Measurements from ENCODE around the gene RFNG. TPM values are rescaled to one million over a fixed set of nuclear protein-coding genes. Genes with fewer than 3 reads are reported as not detected.

Gene RFNG
- total and polyA plus RNA-seq, 12 donors = 21.2 to 78.0 (median 47.4) TPM

- H3K9me3 ChIP-seq (replicated peaks in 1 of 3) = no peaks in the 10 kb centered on the region
- TF ChIP-seq, protein P1, sequence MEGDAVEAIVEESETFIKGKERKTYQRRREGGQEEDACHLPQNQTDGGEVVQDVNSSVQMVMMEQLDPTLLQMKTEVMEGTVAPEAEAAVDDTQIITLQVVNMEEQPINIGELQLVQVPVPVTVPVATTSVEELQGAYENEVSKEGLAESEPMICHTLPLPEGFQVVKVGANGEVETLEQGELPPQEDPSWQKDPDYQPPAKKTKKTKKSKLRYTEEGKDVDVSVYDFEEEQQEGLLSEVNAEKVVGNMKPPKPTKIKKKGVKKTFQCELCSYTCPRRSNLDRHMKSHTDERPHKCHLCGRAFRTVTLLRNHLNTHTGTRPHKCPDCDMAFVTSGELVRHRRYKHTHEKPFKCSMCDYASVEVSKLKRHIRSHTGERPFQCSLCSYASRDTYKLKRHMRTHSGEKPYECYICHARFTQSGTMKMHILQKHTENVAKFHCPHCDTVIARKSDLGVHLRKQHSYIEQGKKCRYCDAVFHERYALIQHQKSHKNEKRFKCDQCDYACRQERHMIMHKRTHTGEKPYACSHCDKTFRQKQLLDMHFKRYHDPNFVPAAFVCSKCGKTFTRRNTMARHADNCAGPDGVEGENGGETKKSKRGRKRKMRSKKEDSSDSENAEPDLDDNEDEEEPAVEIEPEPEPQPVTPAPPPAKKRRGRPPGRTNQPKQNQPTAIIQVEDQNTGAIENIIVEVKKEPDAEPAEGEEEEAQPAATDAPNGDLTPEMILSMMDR (IDR thresholded peaks at IDR 0.05) = no peak
- no peak for TF ChIP-seq POLR2A (IDR thresholded peaks at IDR 0.05)
- no peaks in the 10 kb centered on the region for H3K36me3 ChIP-seq (replicated peaks in 1 of 2)
- peak overlapping the region in 3 of 4 donors; percentile 28 to 69 (median 55) for H3K4me3 ChIP-seq
- DNase-seq = no peak
- intact Hi-C loops (cut with DNase I) = loop anchor here in 1 of 2 donors (10.0 kb wide), 1 partner anchor 278 kb away; the partner anchor contains the start of gene CD7
- no peaks in the 10 kb centered on the region for H3K27me3 ChIP-seq
- H3K4me1 ChIP-seq (replicated peaks in 1 of 2) = peaks cover 14 to 19% of the 10 kb centered on the region in 2 donors
- peak overlapping the region; percentile 90 to 99 (median 93) for H3K27ac ChIP-seq
- WGBS, 4 donors = 39 to 78% (median 42%) methylated on average over 9 to 23 of the region's 23 CpGs
These were observed 14.9 kb downstream of the RFNG start for GRCh38 chr17:82036634-82037091.

DNA sequence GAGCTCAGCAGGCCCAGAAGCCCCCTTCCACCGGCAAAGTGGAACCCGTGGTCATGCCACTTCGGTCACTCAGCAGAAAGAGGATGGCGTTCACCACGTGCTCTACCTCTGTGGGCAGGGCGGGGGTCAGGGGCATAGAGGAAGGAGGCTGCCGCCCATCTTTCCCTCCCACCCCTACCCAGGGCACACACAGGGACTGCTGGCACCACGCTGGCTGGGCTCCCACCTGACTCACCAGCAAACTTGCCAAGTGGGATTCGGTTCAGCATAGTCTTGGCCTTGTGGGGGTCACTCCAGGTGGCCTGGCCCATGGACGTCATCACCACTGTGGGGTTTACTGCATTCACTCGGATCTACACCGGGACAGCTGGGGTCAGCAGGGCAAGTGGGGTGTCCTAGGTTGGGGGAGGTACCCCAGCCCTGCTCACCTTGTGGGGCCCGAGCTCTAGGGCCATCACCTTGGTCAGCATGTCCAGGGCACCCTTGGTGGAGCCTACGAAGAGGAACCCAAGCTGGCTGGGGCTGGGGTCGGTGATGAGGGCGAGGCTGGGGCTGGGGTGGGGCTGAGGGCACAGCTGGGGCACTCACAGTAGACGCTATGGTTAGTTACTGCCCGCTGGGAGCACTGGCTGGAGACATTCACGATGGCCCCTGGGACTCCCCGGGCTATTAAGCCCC, 15.5 kb downstream of the RFNG start:
- WGBS, 4 donors = 76 to 87% (median 81%) methylated on average over 5 to 20 of the region's 20 CpGs
- Histone ChIP-seq H3K27ac (peak overlapping the region in 1 of 5 donors; percentile 99), H3K36me3 (replicated peaks in 1 of 2) (no peaks in the 10 kb centered on the region), H3K9me3 (replicated peaks in 1 of 3) (no peaks in the 10 kb centered on the region), H3K27me3 (no peaks in the 10 kb centered on the region), H3K4me1 (replicated peaks in 1 of 2) (peaks cover 14 to 19% of the 10 kb centered on the region in 2 donors), H3K4me3 (peak overlapping the region in 1 of 4 donors; percentile 69)
- DNase-seq = peak in 3 of 7 donors; percentile 50 to 68 (median 65)
- intact Hi-C loops (cut with DNase I) = loop anchor here in 1 of 2 donors (10.0 kb wide), 1 partner anchor 279 kb away; the partner anchor contains the start of gene CD7
- TF ChIP-seq POLR2A (IDR thresholded peaks at IDR 0.05) = no peak
- TF ChIP-seq, protein P1 (IDR thresholded peaks at IDR 0.05) = no peak

DNA sequence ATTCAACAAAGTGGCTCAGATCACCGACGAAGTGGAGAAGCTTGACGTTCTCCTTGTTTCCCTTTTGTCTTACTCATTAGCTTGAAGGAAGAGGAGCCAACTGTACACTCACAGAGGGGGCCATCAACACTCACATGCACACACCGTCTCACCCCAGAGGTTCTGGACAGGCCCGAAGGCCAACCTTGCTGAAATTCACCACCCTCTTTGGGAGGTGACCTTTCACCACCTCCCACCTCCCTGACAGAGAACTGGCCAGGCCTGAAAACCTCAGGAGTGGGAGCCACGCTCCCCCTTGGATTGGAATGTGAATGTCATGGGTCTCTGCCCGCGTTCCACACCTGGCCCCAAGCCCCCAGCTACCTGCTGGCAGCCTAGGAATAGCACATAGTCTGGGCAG, 16.1 kb downstream of the RFNG start:
- Histone ChIP-seq H3K4me1 (replicated peaks in 1 of 2) (peaks cover 14 to 19% of the 10 kb centered on the region in 2 donors), H3K4me3 (no peak overlapping the region), H3K27me3 (no peaks in the 10 kb centered on the region), H3K36me3 (replicated peaks in 1 of 2) (no peaks in the 10 kb centered on the region), H3K27ac (no peak overlapping the region), H3K9me3 (replicated peaks in 1 of 3) (no peaks in the 10 kb centered on the region)
- WGBS, 4 donors = 89 to 98% (median 95%) methylated on average over 5 to 8 of the region's 8 CpGs
- TF ChIP-seq, protein P1 (IDR thresholded peaks at IDR 0.05) = no peak
- TF ChIP-seq POLR2A (IDR thresholded peaks at IDR 0.05) = no peak
- no peak for DNase-seq
- intact Hi-C loops (cut with DNase I) = loop anchor here in 1 of 2 donors (10.0 kb wide), 1 partner anchor 279 kb away; the partner anchor contains the start of gene CD7

DNA sequence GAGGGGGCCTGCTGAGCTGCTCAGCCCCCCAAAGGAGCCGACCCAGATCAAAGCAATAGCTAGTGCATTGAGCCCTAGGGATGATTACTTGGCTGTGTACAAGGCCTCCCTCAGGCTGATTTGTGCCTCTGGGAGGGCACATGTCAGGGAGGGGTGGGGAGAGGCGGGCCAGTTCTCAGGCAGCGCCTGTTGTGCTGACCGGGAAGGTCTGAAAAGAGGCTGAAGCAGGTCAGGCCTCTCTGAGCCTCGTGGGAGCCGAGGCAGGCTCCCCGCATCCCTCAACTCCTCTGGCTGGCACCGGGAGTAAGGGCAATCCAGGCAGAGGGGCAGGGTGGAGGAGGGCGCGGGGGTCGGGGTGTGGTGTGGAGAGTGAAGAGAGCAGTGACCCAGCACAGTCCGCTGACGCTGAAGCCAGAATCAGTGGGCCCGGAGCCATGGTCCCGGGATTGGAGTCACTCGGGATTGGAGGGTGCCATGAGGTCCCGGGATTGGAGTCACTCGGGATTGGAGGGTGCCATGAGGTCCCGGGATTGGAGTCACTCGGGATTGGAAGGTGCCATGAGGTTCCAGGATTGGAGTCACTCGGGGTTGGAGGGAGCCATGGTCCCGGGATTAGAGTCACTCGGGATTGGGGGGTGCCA, 17.1 kb downstream of the RFNG start:
- H3K27ac ChIP-seq = no peak overlapping the region
- peaks cover 14 to 24% of the 10 kb centered on the region in 2 donors for H3K4me1 ChIP-seq (replicated peaks in 1 of 2)

More for the DNA sequence above, 17.1 kb downstream of the RFNG start:
- intact Hi-C loops (cut with DNase I) = loop anchor here in 1 of 2 donors (10.0 kb wide), 1 partner anchor 280 kb away; the partner anchor contains the start of gene CD7
- Histone ChIP-seq H3K9me3 (replicated peaks in 1 of 3) (no peaks in the 10 kb centered on the region), H3K27me3 (no peaks in the 10 kb centered on the region), H3K4me3 (no peak overlapping the region), H3K36me3 (replicated peaks in 1 of 2) (no peaks in the 10 kb centered on the region)
- DNase-seq = no peak
- WGBS, 4 donors = 82 to 90% (median 89%) methylated on average over 22 to 23 of the region's 23 CpGs
- TF ChIP-seq POLR2A (IDR thresholded peaks at IDR 0.05) = no peak
- TF ChIP-seq, protein P1 (IDR thresholded peaks at IDR 0.05) = no peak

Measured in adrenal gland (tissue), 12 donors.